ENCODE results near the gene FKBP5.
"Not testable (repeated sequence)": the region's sequence is repeated elsewhere in the genome, so short reads cannot be mapped to it uniquely, and the experiment has no call there.

Gene FKBP5

GRCh38 chr6:35688605-35689322 lies at the start of gene FKBP5:
Gene FKBP5 (minus strand): TSS chr6:35688915. CDS start chr6:35642824, 46,091 bp downstream.
- DNase-seq, result peak; percentile 90

DNA sequence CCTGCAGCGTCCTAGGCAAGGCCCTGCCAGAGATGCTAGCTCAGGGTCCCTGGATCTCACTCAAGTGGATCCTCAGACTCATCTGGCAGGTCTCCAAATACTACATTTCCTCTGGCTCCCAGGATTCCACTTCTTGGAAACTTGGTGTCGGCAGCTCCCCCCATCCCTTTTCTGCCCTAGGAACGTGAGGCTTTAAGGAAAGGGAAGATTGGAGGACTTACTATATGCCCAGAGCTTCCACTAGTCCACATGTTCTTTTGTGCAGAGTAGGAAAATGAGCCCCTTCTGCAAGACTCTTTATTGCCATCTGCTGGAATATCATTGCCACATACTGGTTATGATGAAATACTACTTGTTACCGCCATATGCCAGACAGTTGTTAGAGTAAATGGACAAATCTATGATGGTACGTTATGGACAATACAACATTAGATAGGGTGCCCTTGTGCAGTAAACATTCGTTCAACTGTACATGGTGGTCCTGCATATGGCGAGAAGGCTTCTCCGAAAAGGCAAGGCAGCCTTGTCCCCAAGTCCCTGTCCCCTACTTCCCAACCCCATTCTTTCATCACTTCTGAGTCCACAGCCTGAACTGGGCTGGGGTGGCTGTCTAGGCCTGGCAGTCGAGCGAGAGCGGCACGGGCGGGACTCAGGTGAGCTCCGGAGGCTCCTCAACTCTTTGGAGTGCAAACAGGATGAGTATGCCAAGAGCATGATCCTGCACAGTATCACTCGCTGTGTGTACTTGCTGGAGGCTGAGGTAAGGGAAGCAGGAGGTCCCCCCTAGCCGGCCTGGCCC lies 48.9 kb upstream of the FKBP5 start:
- no peak for DNase-seq

- DNase-seq, result no peak
Observed at GRCh38 chr6:35736982-35737412, 48.3 kb upstream of the FKBP5 start, which contains the start of gene ARMC12. Gene ARMC12 (plus strand): TSS chr6:35737032. CDS start chr6:35737109, 77 bp downstream.

GRCh38 chr6:35736253-35736894 lies 47.7 kb upstream of the FKBP5 start:
- DNase-seq, result peak; percentile 85

- no peak for DNase-seq
Observed at GRCh38 chr6:35735452-35735851, 46.7 kb upstream of the FKBP5 start.

DNA sequence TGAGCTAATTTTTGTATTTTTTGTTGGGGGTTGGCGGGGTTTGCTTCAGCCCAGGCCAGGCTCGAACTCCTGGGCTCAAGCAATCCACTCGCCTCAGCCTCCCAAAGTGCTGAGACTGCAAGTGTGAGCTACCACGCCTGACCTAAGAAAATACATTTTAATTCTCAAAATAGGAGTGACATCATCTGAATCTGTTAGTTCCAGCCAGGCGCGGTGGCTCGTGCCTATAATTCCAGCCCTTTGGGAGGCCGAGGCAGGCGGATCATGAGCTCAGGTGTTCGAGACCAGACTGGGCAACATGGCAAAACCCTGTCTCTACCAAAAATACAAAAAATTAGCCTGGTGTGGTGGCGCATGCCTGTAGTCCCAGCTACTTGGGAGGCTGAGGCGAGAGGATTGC lies 45.6 kb upstream of the FKBP5 start:
- not testable (repeated sequence) for DNase-seq

DNA sequence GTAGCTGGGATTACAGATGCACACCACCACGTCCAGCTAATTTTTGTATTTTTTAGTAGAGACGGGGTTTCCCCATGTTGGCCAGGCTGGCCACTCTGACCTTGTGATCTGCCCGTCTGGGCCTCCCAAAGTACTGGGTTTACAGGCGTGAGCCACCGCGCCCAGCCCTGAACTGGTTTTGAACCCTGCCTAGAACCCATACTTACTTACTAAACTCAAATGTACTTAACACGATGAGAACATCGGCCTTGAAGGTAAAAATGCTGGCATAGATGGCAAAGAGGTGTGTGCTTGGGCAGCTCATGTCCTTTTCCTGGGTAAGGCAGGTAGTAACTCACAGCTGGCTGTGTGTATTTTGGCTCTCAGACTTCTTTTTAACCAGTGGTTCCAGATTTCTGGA lies 44.9 kb upstream of the FKBP5 start:
- no peak for DNase-seq

GRCh38 chr6:35731736-35732532 lies 43.2 kb upstream of the FKBP5 start:
- DNase-seq, result peak; percentile 95

- DNase-seq, result peak; percentile 94
Observed at GRCh38 chr6:35731414-35731735, 42.7 kb upstream of the FKBP5 start.

- DNase-seq, result no peak
Observed at GRCh38 chr6:35730745-35731413, 42.2 kb upstream of the FKBP5 start.

DNA sequence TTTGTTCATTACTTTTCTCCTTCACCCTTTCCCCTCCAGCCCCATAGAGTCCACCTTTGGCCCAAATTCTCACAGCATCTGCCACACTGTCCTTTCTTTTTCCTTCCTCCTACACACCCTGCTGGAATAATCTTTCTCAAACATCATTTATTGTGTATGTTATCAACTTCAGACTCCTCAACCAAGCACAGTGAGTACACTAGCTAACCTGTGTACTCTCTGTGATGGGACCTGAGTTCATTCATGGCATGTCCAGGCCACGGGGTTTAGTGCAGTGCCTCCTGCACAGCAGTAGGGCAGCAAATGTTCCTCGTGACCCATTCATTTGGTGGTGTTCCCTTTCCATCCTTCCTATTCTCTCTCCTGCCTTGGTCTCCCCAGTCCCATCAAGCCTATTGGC lies 41.0 kb upstream of the FKBP5 start:
- DNase-seq, result no peak

DNA sequence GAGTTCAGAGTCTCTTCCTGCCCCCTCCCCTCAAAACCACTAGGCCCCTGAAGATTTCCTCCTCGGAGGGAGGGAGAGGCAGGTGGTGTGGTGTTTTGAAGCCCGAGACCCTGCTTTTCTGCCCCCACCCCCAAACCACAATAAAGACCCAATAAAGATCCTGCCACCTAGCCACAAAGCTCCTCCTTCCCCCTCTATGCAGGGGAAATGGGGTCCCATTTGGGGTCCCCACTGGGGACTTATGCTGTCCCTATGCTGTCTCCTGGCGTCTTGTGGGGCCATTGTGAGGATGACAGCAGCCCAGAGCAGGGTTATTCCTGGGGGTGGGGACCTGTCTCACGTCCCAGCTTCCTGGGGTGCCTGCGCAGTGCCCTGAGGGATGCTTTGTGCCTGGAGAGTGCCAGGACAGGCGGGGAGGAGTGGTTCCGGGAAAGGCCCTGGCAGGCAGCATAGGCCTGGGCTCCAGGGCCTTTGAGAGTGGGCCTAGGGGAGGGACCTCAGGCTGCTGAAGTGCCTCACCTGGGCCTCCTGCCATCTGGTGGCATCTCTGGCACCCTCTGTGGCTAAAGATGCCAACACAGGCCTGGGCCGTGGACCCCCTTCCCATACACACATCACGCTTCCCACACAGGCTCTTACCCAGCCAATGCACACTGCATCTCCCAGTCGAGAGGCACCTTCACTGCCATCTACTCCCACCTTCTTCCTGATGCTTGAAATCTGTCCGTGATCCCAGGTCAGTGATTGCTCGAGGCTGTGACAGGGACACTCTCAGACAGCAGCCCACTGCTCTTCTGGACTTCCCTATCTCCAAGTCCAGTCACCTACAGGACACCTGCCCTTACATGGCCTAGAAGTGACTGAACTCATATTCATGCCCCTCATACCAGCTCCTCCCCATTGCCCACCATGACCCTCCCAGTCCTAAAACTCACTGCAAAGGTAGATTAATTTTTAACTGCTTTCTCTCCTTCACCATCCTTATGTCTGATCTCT lies 40.3 kb upstream of the FKBP5 start:
- DNase-seq, result peak; percentile 45

DNA sequence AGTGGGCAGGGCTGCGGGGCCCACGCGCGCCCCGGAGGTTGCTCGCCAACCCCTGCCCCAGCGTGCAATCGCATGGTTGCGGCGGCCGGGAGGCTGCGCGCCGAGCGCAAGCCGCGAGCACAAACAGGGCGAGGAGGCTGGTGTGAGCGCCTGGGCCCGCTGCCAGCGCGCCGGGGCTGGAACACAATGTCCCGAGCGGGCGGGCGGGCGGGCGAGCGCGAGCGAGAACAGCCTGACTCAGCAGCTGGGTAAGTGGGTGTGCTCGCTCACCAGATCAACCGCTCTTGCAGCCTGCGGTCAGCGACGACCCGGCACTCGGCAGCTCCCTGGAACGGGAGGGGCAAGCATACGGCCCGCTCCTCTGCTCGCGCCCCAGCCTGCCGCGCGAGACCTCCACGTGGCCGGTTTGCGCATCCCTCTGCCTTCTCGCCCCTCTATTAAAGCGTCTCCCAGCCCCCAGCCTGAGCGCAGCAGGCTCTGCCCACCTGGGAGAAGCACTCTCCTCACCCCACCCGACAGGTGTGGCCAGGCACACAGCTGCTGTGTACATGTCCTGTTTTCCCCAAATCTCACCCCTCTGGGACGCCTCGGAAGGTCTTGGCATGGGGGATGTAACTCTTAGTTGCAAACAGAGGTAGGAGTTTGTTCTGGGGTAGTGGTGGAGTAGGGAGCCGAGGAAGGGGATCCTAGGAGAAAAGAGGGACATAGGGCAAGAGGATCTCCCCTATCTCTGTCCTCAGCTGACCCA lies 39.4 kb upstream of the FKBP5 start:
- DNase-seq, result peak; percentile 75

- no peak for DNase-seq
Observed at GRCh38 chr6:35727231-35727934, 38.7 kb upstream of the FKBP5 start.

DNA sequence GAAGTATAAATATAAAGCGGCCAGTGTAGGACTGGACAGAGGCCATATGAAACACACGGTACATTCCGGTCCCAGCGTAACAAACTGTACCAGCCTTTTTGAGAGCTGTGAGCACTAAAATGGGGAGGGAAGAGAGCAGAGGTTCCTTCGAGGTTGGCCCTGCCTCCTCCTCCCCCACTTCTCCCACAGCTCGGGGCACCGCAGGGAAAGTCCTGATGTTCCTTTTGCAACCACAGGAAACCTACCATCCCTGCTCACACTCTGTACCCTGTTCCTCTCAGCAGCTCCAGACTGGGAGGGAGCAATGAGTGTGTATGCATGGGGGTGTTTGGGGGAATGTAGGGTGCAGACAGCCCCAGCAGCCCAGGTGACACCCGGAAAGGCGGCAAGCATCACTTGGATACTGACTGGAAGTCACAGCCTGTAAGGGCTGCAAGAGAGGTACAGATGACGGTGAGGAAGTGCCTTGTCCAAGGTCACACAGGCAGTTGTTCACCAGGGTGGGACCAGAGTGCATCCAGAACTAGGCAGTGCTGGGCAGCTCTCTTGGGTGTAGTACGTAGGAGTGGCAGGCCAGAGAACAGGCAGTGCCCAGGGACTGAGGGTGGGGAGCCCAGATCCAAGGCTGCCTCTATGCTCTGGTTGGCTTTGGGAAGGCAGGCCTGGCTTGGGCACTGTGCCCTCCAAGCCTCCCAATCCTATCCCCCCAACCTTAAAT lies 37.2 kb upstream of the FKBP5 start:
- no peak for DNase-seq

DNA sequence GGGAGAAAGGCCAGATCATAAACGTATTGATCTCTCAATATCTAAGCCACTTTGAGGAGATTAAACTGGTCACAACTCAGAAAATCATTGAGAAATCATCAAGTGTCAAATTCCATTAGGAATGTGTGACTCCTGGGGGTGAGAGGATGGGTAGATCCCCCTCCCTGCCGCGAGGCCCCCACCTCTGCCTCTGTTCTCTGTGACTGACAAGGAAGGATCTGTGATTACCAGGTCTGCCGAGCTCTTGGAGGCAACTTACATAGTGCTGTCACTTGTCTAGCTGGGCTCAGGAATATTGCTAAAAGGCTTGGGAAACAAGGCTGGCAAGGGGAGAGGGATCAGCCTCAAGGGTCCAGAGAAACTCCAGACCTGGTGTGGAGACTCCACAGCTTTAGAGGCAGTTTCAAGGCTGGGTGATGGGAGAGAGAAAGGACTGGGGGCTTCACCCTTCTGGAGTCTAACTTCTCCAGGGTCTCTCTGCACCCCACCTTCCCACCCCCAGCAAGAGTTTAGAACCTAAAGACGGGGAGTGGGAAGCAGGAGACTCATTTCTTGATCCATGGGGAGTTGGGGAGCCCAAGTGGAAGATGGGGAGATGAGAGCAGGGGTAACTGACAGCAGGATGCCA lies 36.5 kb upstream of the FKBP5 start:
- DNase-seq, result no peak

- DNase-seq, result no peak
Observed at GRCh38 chr6:35724471-35724870, 35.8 kb upstream of the FKBP5 start.

GRCh38 chr6:35724059-35724458 lies 35.3 kb upstream of the FKBP5 start:
- DNase-seq, result no peak
